ENCODE data around the gene MCC. TPM values are rescaled to one million over a fixed set of nuclear protein-coding genes. Genes with fewer than 3 reads are reported as not detected.

The MCC gene
- total RNA-seq, 1 experiment from 2014 or later = 23.5 TPM

DNA sequence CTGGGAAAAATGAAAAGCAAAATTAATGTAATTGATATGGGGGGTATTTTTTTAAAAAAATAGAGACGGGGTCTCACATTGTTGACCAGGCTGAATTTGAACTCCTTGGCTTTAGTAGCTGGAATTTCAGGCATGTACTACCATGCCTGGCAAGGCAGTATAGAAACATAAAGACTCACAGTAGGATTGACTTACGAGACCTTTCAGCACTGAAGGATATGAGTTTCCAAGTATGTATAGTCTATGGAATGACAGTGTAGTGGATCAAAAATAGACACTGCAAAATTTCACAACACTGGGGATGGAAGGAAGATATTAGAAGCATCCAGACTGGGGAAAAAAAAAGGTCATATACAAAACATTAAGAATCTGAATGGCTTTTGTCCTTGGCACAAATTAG is 504.9 kb downstream of the MCC start:
- Mint-ChIP-seq H3K36me3 (peaks cover 10% of the 10 kb centered on the region), H3K27ac (peak overlapping the region; percentile 78), H3K9me3 (no peaks in the 10 kb centered on the region), H3K4me1 (peaks cover 61% of the 10 kb centered on the region), H3K27me3 (ENCODE audit: low read depth) (no peaks in the 10 kb centered on the region), H3K4me3 (no peak overlapping the region)
- DNase-seq (ENCODE audit: low spot score) (no peak), ATAC-seq (peak; percentile 67)
- ChIA-PET POLR2A (no interaction called here), CTCF (no interaction called here)
- TF ChIP-seq, protein P1, sequence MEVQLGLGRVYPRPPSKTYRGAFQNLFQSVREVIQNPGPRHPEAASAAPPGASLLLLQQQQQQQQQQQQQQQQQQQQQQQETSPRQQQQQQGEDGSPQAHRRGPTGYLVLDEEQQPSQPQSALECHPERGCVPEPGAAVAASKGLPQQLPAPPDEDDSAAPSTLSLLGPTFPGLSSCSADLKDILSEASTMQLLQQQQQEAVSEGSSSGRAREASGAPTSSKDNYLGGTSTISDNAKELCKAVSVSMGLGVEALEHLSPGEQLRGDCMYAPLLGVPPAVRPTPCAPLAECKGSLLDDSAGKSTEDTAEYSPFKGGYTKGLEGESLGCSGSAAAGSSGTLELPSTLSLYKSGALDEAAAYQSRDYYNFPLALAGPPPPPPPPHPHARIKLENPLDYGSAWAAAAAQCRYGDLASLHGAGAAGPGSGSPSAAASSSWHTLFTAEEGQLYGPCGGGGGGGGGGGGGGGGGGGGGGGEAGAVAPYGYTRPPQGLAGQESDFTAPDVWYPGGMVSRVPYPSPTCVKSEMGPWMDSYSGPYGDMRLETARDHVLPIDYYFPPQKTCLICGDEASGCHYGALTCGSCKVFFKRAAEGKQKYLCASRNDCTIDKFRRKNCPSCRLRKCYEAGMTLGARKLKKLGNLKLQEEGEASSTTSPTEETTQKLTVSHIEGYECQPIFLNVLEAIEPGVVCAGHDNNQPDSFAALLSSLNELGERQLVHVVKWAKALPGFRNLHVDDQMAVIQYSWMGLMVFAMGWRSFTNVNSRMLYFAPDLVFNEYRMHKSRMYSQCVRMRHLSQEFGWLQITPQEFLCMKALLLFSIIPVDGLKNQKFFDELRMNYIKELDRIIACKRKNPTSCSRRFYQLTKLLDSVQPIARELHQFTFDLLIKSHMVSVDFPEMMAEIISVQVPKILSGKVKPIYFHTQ (CRISPR knock-in tag; IDR thresholded peaks at IDR 0.05) = no peak
- TF ChIP-seq, protein P2, sequence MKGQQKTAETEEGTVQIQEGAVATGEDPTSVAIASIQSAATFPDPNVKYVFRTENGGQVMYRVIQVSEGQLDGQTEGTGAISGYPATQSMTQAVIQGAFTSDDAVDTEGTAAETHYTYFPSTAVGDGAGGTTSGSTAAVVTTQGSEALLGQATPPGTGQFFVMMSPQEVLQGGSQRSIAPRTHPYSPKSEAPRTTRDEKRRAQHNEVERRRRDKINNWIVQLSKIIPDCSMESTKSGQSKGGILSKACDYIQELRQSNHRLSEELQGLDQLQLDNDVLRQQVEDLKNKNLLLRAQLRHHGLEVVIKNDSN (CRISPR knock-in tag; IDR thresholded peaks at IDR 0.05) = no peak
- TF ChIP-seq, protein P3, sequence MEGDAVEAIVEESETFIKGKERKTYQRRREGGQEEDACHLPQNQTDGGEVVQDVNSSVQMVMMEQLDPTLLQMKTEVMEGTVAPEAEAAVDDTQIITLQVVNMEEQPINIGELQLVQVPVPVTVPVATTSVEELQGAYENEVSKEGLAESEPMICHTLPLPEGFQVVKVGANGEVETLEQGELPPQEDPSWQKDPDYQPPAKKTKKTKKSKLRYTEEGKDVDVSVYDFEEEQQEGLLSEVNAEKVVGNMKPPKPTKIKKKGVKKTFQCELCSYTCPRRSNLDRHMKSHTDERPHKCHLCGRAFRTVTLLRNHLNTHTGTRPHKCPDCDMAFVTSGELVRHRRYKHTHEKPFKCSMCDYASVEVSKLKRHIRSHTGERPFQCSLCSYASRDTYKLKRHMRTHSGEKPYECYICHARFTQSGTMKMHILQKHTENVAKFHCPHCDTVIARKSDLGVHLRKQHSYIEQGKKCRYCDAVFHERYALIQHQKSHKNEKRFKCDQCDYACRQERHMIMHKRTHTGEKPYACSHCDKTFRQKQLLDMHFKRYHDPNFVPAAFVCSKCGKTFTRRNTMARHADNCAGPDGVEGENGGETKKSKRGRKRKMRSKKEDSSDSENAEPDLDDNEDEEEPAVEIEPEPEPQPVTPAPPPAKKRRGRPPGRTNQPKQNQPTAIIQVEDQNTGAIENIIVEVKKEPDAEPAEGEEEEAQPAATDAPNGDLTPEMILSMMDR (IDR thresholded peaks at IDR 0.05) = no peak
- TF ChIP-seq JUN (CRISPR knock-in tag; IDR thresholded peaks at IDR 0.05) (no peak), NFYB (CRISPR knock-in tag; conservative IDR thresholded peaks at IDR 0.05; ENCODE audit: low read depth) (no peak), TEAD1 (CRISPR knock-in tag; IDR thresholded peaks at IDR 0.05) (no peak), ETV6 (CRISPR knock-in tag; IDR thresholded peaks at IDR 0.05) (no peak), TCF7 (CRISPR knock-in tag; IDR thresholded peaks at IDR 0.05; ENCODE audit: low read depth) (no peak), MYBL2 (CRISPR knock-in tag; IDR thresholded peaks at IDR 0.05) (no peak), ZNF423 (CRISPR knock-in tag; IDR thresholded peaks at IDR 0.05) (no peak), SP1 (CRISPR knock-in tag; conservative IDR thresholded peaks at IDR 0.05) (no peak), FOXP1 (CRISPR knock-in tag; IDR thresholded peaks at IDR 0.05; ENCODE audit: borderline replicate concordance) (no peak), NFATC4 (CRISPR knock-in tag; IDR thresholded peaks at IDR 0.05) (no peak), ZNF396 (CRISPR knock-in tag; IDR thresholded peaks at IDR 0.05; ENCODE audit: borderline replicate concordance) (no peak)
- TF ChIP-seq, protein P4, sequence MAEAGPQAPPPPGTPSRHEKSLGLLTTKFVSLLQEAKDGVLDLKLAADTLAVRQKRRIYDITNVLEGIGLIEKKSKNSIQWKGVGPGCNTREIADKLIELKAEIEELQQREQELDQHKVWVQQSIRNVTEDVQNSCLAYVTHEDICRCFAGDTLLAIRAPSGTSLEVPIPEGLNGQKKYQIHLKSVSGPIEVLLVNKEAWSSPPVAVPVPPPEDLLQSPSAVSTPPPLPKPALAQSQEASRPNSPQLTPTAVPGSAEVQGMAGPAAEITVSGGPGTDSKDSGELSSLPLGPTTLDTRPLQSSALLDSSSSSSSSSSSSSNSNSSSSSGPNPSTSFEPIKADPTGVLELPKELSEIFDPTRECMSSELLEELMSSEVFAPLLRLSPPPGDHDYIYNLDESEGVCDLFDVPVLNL (CRISPR knock-in tag; IDR thresholded peaks at IDR 0.05; ENCODE audit: borderline replicate concordance, low read depth) = no peak
- TF ChIP-seq, protein P5, sequence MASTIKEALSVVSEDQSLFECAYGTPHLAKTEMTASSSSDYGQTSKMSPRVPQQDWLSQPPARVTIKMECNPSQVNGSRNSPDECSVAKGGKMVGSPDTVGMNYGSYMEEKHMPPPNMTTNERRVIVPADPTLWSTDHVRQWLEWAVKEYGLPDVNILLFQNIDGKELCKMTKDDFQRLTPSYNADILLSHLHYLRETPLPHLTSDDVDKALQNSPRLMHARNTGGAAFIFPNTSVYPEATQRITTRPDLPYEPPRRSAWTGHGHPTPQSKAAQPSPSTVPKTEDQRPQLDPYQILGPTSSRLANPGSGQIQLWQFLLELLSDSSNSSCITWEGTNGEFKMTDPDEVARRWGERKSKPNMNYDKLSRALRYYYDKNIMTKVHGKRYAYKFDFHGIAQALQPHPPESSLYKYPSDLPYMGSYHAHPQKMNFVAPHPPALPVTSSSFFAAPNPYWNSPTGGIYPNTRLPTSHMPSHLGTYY (CRISPR knock-in tag; IDR thresholded peaks at IDR 0.05) = no peak
- TF ChIP-seq, protein P6, sequence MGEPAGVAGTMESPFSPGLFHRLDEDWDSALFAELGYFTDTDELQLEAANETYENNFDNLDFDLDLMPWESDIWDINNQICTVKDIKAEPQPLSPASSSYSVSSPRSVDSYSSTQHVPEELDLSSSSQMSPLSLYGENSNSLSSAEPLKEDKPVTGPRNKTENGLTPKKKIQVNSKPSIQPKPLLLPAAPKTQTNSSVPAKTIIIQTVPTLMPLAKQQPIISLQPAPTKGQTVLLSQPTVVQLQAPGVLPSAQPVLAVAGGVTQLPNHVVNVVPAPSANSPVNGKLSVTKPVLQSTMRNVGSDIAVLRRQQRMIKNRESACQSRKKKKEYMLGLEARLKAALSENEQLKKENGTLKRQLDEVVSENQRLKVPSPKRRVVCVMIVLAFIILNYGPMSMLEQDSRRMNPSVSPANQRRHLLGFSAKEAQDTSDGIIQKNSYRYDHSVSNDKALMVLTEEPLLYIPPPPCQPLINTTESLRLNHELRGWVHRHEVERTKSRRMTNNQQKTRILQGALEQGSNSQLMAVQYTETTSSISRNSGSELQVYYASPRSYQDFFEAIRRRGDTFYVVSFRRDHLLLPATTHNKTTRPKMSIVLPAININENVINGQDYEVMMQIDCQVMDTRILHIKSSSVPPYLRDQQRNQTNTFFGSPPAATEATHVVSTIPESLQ (CRISPR knock-in tag; IDR thresholded peaks at IDR 0.05) = no peak
- TF ChIP-seq, protein P7, sequence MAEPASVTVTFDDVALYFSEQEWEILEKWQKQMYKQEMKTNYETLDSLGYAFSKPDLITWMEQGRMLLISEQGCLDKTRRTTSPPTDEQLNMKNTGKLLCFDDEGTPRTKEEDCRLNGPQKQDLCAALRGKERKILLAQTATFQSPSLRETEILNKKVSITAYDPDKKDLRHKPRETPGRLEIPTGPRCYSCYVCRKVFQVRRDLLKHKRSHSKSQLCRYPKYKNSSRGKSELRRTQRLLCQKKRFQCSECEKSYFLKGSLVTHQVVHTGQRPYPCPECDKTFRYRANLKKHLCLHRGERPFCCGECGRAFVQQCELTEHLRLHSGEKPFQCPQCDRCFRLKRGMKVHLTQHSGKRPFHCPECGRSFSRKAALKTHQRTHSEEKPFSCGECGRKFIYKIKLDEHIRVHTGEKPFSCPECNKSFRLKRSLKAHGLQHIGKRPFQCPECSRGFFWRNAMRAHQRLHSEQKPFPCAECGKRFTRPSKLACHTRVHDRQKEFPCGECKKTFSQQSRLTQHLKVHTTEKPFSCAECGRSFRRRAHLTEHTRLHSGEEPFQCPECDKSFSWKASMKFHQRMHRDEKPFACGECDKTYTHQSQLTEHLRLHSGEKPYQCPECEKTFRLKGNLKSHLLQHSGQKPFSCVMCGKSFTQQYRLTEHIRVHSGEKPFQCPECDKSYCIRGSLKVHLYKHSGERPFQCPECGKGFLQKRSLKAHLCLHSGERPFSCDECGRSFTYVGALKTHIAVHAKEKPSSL (CRISPR knock-in tag; conservative IDR thresholded peaks at IDR 0.05) = no peak
- TF ChIP-seq, protein P8, sequence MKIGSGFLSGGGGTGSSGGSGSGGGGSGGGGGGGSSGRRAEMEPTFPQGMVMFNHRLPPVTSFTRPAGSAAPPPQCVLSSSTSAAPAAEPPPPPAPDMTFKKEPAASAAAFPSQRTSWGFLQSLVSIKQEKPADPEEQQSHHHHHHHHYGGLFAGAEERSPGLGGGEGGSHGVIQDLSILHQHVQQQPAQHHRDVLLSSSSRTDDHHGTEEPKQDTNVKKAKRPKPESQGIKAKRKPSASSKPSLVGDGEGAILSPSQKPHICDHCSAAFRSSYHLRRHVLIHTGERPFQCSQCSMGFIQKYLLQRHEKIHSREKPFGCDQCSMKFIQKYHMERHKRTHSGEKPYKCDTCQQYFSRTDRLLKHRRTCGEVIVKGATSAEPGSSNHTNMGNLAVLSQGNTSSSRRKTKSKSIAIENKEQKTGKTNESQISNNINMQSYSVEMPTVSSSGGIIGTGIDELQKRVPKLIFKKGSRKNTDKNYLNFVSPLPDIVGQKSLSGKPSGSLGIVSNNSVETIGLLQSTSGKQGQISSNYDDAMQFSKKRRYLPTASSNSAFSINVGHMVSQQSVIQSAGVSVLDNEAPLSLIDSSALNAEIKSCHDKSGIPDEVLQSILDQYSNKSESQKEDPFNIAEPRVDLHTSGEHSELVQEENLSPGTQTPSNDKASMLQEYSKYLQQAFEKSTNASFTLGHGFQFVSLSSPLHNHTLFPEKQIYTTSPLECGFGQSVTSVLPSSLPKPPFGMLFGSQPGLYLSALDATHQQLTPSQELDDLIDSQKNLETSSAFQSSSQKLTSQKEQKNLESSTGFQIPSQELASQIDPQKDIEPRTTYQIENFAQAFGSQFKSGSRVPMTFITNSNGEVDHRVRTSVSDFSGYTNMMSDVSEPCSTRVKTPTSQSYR (CRISPR knock-in tag; IDR thresholded peaks at IDR 0.05) = no peak
